RWPE2 (cell line): ENCODE results near the gene PKNOX2.

ENCODE experiments used
- ATAC-seq: fragments of 200-7000 bp; cut with Tn5 transposase; 3 replicates; pipeline ENCODE4 v1.9.1; 2021; ENCODE audit warnings: low read depth
- DNase-seq: peaks from one replicate; pipeline ENCODE4 v3.0.0-alpha.2; 2020; ENCODE audit warnings: low spot score
- H3K27ac ChIP-seq: fragments of 450-650 bp; 2 replicates; pipeline ENCODE4 v1.5.1; 2017; ENCODE audit warnings: mild to moderate bottlenecking; ENCODE audit not compliant: poor library complexity, severe bottlenecking
- H3K27me3 ChIP-seq: fragments of 250-450 bp; sonication (Bioruptor Pico); 2 replicates; pipeline ENCODE4 v1.5.1; 2021; ENCODE audit warnings: mild to moderate bottlenecking, moderate library complexity; ENCODE audit not compliant: insufficient read depth, poor library complexity, severe bottlenecking
- H3K36me3 ChIP-seq: fragments of 250-450 bp; sonication (Bioruptor Pico); 2 replicates; pipeline ENCODE4 v1.5.1; 2020; ENCODE audit warnings: low read depth, mild to moderate bottlenecking, moderate library complexity
- H3K4me1 ChIP-seq: fragments of 250-450 bp; sonication (Bioruptor Pico); 2 replicates; pipeline ENCODE4 v1.5.1; 2021; ENCODE audit warnings: mild to moderate bottlenecking, moderate library complexity; ENCODE audit not compliant: insufficient read depth, poor library complexity, severe bottlenecking
- H3K4me3 ChIP-seq: fragments of 250-450 bp; sonication (Bioruptor Pico); 2 replicates; pipeline ENCODE4 v1.5.1; 2021; ENCODE audit warnings: mild to moderate bottlenecking, moderate library complexity; ENCODE audit not compliant: severe bottlenecking
- H3K9me3 ChIP-seq: fragments of 250-450 bp; sonication (Bioruptor Pico); 2 replicates; pipeline ENCODE4 v1.5.1; 2021; ENCODE audit warnings: mild to moderate bottlenecking, moderate library complexity; ENCODE audit not compliant: severe bottlenecking
- TF ChIP-seq, protein P1 (sequence below): fragments of 450-650 bp; IDR thresholded peaks from one replicate; pipeline ENCODE4 v1.5.1; 2017; ENCODE audit warnings: mild to moderate bottlenecking, moderate library complexity; ENCODE audit not compliant: poor library complexity, severe bottlenecking

PKNOX2 gene

GRCh38 chr11:125258291-125259032 is 93.9 kb downstream of the PKNOX2 start:
- Histone ChIP-seq H3K27me3 (peaks cover 5% of the 10 kb centered on the region), H3K27ac (no peak overlapping the region)

GRCh38 chr11:125261588-125261987 is 97.0 kb downstream of the PKNOX2 start:
- Histone ChIP-seq H3K36me3 (no peaks in the 10 kb centered on the region), H3K9me3 (no peaks in the 10 kb centered on the region), H3K4me1 (no peaks in the 10 kb centered on the region), H3K27ac (no peak overlapping the region), H3K4me3 (no peak overlapping the region), H3K27me3 (peaks cover 5% of the 10 kb centered on the region)
- ATAC-seq (no peak), DNase-seq (no peak)
- TF ChIP-seq, protein P1, sequence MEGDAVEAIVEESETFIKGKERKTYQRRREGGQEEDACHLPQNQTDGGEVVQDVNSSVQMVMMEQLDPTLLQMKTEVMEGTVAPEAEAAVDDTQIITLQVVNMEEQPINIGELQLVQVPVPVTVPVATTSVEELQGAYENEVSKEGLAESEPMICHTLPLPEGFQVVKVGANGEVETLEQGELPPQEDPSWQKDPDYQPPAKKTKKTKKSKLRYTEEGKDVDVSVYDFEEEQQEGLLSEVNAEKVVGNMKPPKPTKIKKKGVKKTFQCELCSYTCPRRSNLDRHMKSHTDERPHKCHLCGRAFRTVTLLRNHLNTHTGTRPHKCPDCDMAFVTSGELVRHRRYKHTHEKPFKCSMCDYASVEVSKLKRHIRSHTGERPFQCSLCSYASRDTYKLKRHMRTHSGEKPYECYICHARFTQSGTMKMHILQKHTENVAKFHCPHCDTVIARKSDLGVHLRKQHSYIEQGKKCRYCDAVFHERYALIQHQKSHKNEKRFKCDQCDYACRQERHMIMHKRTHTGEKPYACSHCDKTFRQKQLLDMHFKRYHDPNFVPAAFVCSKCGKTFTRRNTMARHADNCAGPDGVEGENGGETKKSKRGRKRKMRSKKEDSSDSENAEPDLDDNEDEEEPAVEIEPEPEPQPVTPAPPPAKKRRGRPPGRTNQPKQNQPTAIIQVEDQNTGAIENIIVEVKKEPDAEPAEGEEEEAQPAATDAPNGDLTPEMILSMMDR: no peak

More at GRCh38 chr11:125258291-125259032, 93.9 kb downstream of the PKNOX2 start:
- no peaks in the 10 kb centered on the region for H3K36me3 ChIP-seq
- TF ChIP-seq, protein P1: no peak
- ATAC-seq: no peak
- DNase-seq: no peak
- H3K4me1 ChIP-seq: no peaks in the 10 kb centered on the region
- H3K4me3 ChIP-seq: no peak overlapping the region
- no peaks in the 10 kb centered on the region for H3K9me3 ChIP-seq

- Histone ChIP-seq H3K9me3 (no peaks in the 10 kb centered on the region), H3K27me3 (peaks cover 5% of the 10 kb centered on the region), H3K27ac (no peak overlapping the region), H3K4me1 (no peaks in the 10 kb centered on the region), H3K4me3 (no peak overlapping the region), H3K36me3 (no peaks in the 10 kb centered on the region)
- DNase-seq: no peak
- ATAC-seq: no peak
- TF ChIP-seq, protein P1: no peak
Measured at GRCh38 chr11:125262194-125262829, 97.8 kb downstream of the PKNOX2 start.

DNA sequence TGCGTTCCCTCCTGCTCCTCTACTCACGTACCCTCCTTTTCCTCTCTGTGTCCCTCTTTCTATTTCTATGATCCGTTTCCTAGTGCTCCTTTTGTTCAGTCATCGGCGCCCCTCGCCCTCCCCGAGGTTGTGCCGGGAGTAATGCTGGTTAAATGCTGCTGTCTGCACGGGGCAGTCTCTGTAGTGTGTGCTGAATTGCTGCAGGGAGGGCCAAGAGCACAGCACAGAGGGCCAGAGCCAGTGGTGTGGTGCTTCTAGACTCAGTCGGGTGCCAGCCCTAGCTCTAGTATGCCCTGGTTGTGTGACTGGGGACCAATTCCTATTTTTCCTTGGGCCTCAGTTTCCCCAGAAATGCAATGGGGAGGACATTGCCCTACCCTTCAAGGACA is 98.3 kb downstream of the PKNOX2 start:
- no peaks in the 10 kb centered on the region for H3K4me1 ChIP-seq
- no peak overlapping the region for H3K4me3 ChIP-seq
- H3K36me3 ChIP-seq: no peaks in the 10 kb centered on the region
- TF ChIP-seq, protein P1: no peak
- ATAC-seq: no peak
- no peak overlapping the region for H3K27ac ChIP-seq
- no peaks in the 10 kb centered on the region for H3K9me3 ChIP-seq
- no peak for DNase-seq
- H3K27me3 ChIP-seq: peaks cover 5% of the 10 kb centered on the region
